ENCODE results near the gene ATP23. TPM values are rescaled to one million over a fixed set of nuclear protein-coding genes. Genes with fewer than 3 reads are reported as not detected.
A peak's percentile ranks its signal among the peaks of the same experiment; 100 is the strongest.

Gene ATP23
- 8.9 TPM for total RNA-seq

GRCh38 chr12:57941165-57941894 is at the start of gene ATP23:
Gene ATP23 (plus strand): TSS chr12:57941567. CDS start chr12:57941702, 135 bp downstream.
- Histone ChIP-seq H3K27ac (ENCODE audit: low read depth, low read length) (peak within 1 kb of the TSS; percentile 93), H3K4me1 (ENCODE audit: control insufficient read depth in 3 of 3, insufficient read depth in 3 of 3, low read length in 3 of 3) (peaks cover 9 to 18% (median 12%) of the 10 kb centered on the region in 3 donors), H3K9me3 (ENCODE audit: control insufficient read depth in 3 of 3, low read length in 3 of 3) (no peaks in the 10 kb centered on the region), H3K36me3 (ENCODE audit: control insufficient read depth in 3 of 3, insufficient read depth in 3 of 3, low read length in 3 of 3) (no peaks in the 10 kb centered on the region), H3K9ac (ENCODE audit: low read depth in 1 of 3, low read length in 3 of 3) (peak within 1 kb of the TSS; percentile 87 to 92 (median 91)), H3K4me3 (ENCODE audit: low read length in 3 of 3) (peak within 1 kb of the TSS; percentile 90 to 97 (median 92)), H3K27me3 (ENCODE audit: control insufficient read depth in 3 of 3, insufficient read depth in 3 of 3, low read length in 3 of 3) (no peaks in the 10 kb centered on the region)

- Histone ChIP-seq H3K9me3 (ENCODE audit: control insufficient read depth in 3 of 3, low read length in 3 of 3) (no peaks in the 10 kb centered on the region), H3K4me3 (ENCODE audit: low read length in 3 of 3) (no peak overlapping the region), H3K9ac (ENCODE audit: low read depth in 1 of 3, low read length in 3 of 3) (peak overlapping the region in 1 of 3 donors; percentile 16), H3K4me1 (ENCODE audit: control insufficient read depth in 3 of 3, insufficient read depth in 3 of 3, low read length in 3 of 3) (peaks cover 81 to 84% (median 83%) of the 10 kb centered on the region in 3 donors), H3K36me3 (ENCODE audit: control insufficient read depth in 3 of 3, insufficient read depth in 3 of 3, low read length in 3 of 3) (no peaks in the 10 kb centered on the region), H3K27ac (ENCODE audit: low read depth, low read length) (peak overlapping the region; percentile 98), H3K27me3 (ENCODE audit: control insufficient read depth in 3 of 3, insufficient read depth in 3 of 3, low read length in 3 of 3) (no peaks in the 10 kb centered on the region)
Observed at GRCh38 chr12:57892232-57892972, 49.0 kb upstream of the ATP23 start.

GRCh38 chr12:57893431-57894353 is 47.7 kb upstream of the ATP23 start:
- peak overlapping the region; percentile 70 to 96 (median 75) for H3K9ac ChIP-seq (ENCODE audit: low read depth in 1 of 3, low read length in 3 of 3)
- H3K27me3 ChIP-seq (ENCODE audit: control insufficient read depth in 3 of 3, insufficient read depth in 3 of 3, low read length in 3 of 3), result no peaks in the 10 kb centered on the region
- peak overlapping the region; percentile 14 to 50 (median 33) for H3K4me3 ChIP-seq (ENCODE audit: low read length in 3 of 3)
- peak overlapping the region; percentile 98 for H3K27ac ChIP-seq (ENCODE audit: low read depth, low read length)
- peaks cover 81 to 84% (median 84%) of the 10 kb centered on the region in 3 donors for H3K4me1 ChIP-seq (ENCODE audit: control insufficient read depth in 3 of 3, insufficient read depth in 3 of 3, low read length in 3 of 3)
- no peaks in the 10 kb centered on the region for H3K36me3 ChIP-seq (ENCODE audit: control insufficient read depth in 3 of 3, insufficient read depth in 3 of 3, low read length in 3 of 3)
- H3K9me3 ChIP-seq (ENCODE audit: control insufficient read depth in 3 of 3, low read length in 3 of 3), result no peaks in the 10 kb centered on the region

- Histone ChIP-seq H3K9me3 (ENCODE audit: control insufficient read depth in 3 of 3, low read length in 3 of 3) (no peaks in the 10 kb centered on the region), H3K27me3 (ENCODE audit: control insufficient read depth in 3 of 3, insufficient read depth in 3 of 3, low read length in 3 of 3) (no peaks in the 10 kb centered on the region), H3K4me3 (ENCODE audit: low read length in 3 of 3) (peak overlapping the region in 2 of 3 donors; percentile 19 to 50), H3K4me1 (ENCODE audit: control insufficient read depth in 3 of 3, insufficient read depth in 3 of 3, low read length in 3 of 3) (peaks cover 78 to 84% (median 84%) of the 10 kb centered on the region in 3 donors), H3K9ac (ENCODE audit: low read depth in 1 of 3, low read length in 3 of 3) (peak overlapping the region; percentile 70 to 96 (median 75)), H3K36me3 (ENCODE audit: control insufficient read depth in 3 of 3, insufficient read depth in 3 of 3, low read length in 3 of 3) (no peaks in the 10 kb centered on the region), H3K27ac (ENCODE audit: low read depth, low read length) (peak overlapping the region; percentile 98)
Observed at GRCh38 chr12:57894399-57895292, 46.7 kb upstream of the ATP23 start.

- Histone ChIP-seq H3K9me3 (ENCODE audit: control insufficient read depth in 3 of 3, low read length in 3 of 3) (no peaks in the 10 kb centered on the region), H3K27ac (ENCODE audit: low read depth, low read length) (peak overlapping the region; percentile 98), H3K36me3 (ENCODE audit: control insufficient read depth in 3 of 3, insufficient read depth in 3 of 3, low read length in 3 of 3) (no peaks in the 10 kb centered on the region), H3K4me3 (ENCODE audit: low read length in 3 of 3) (peak overlapping the region; percentile 67 to 77 (median 71)), H3K4me1 (ENCODE audit: control insufficient read depth in 3 of 3, insufficient read depth in 3 of 3, low read length in 3 of 3) (peaks cover 69 to 78% (median 76%) of the 10 kb centered on the region in 3 donors), H3K27me3 (ENCODE audit: control insufficient read depth in 3 of 3, insufficient read depth in 3 of 3, low read length in 3 of 3) (no peaks in the 10 kb centered on the region), H3K9ac (ENCODE audit: low read depth in 1 of 3, low read length in 3 of 3) (peak overlapping the region; percentile 82 to 96 (median 84))
Observed at GRCh38 chr12:57895389-57896114, 45.8 kb upstream of the ATP23 start.

GRCh38 chr12:57896115-57896433 is 45.3 kb upstream of the ATP23 start:
- no peaks in the 10 kb centered on the region for H3K9me3 ChIP-seq (ENCODE audit: control insufficient read depth in 3 of 3, low read length in 3 of 3)
- peak overlapping the region; percentile 67 to 77 (median 71) for H3K4me3 ChIP-seq (ENCODE audit: low read length in 3 of 3)
- H3K27ac ChIP-seq (ENCODE audit: low read depth, low read length), result peak overlapping the region; percentile 98

GRCh38 chr12:57896434-57897201 is 44.7 kb upstream of the ATP23 start:
- Histone ChIP-seq H3K9ac (ENCODE audit: low read depth in 1 of 3, low read length in 3 of 3) (peak overlapping the region; percentile 82 to 96 (median 84)), H3K27ac (ENCODE audit: low read depth, low read length) (peak overlapping the region; percentile 98), H3K27me3 (ENCODE audit: control insufficient read depth in 3 of 3, insufficient read depth in 3 of 3, low read length in 3 of 3) (no peaks in the 10 kb centered on the region), H3K9me3 (ENCODE audit: control insufficient read depth in 3 of 3, low read length in 3 of 3) (no peaks in the 10 kb centered on the region), H3K4me3 (ENCODE audit: low read length in 3 of 3) (peak overlapping the region; percentile 67 to 77 (median 71)), H3K4me1 (ENCODE audit: control insufficient read depth in 3 of 3, insufficient read depth in 3 of 3, low read length in 3 of 3) (peaks cover 69 to 74% (median 72%) of the 10 kb centered on the region in 3 donors), H3K36me3 (ENCODE audit: control insufficient read depth in 3 of 3, insufficient read depth in 3 of 3, low read length in 3 of 3) (no peaks in the 10 kb centered on the region)

More at GRCh38 chr12:57896115-57896433, 45.3 kb upstream of the ATP23 start:
- Histone ChIP-seq H3K27me3 (ENCODE audit: control insufficient read depth in 3 of 3, insufficient read depth in 3 of 3, low read length in 3 of 3) (no peaks in the 10 kb centered on the region), H3K4me1 (ENCODE audit: control insufficient read depth in 3 of 3, insufficient read depth in 3 of 3, low read length in 3 of 3) (peaks cover 69 to 74% (median 72%) of the 10 kb centered on the region in 3 donors), H3K36me3 (ENCODE audit: control insufficient read depth in 3 of 3, insufficient read depth in 3 of 3, low read length in 3 of 3) (no peaks in the 10 kb centered on the region), H3K9ac (ENCODE audit: low read depth in 1 of 3, low read length in 3 of 3) (peak overlapping the region; percentile 82 to 96 (median 84))

- Histone ChIP-seq H3K4me1 (ENCODE audit: control insufficient read depth in 3 of 3, insufficient read depth in 3 of 3, low read length in 3 of 3) (peaks cover 63 to 71% (median 69%) of the 10 kb centered on the region in 3 donors), H3K9me3 (ENCODE audit: control insufficient read depth in 3 of 3, low read length in 3 of 3) (no peaks in the 10 kb centered on the region), H3K9ac (ENCODE audit: low read depth in 1 of 3, low read length in 3 of 3) (peak overlapping the region; percentile 82 to 96 (median 84)), H3K4me3 (ENCODE audit: low read length in 3 of 3) (peak overlapping the region; percentile 67 to 77 (median 71)), H3K36me3 (ENCODE audit: control insufficient read depth in 3 of 3, insufficient read depth in 3 of 3, low read length in 3 of 3) (no peaks in the 10 kb centered on the region), H3K27ac (ENCODE audit: low read depth, low read length) (peak overlapping the region; percentile 98), H3K27me3 (ENCODE audit: control insufficient read depth in 3 of 3, insufficient read depth in 3 of 3, low read length in 3 of 3) (no peaks in the 10 kb centered on the region)
Observed at GRCh38 chr12:57897286-57897974, 43.9 kb upstream of the ATP23 start.
